Stimulated activated CD8-positive, alpha-beta memory T cell treated with anti-CD3 and anti-CD28 coated beads, Interleukin-2, amount 100 ng/mL, for 1 hour (primary cell): ENCODE results near the gene PLEKHS1.
"Not testable (repeated sequence)": the region's sequence is repeated elsewhere in the genome, so short reads cannot be mapped to it uniquely, and the experiment has no call there.

Experiments used
- DNase-seq, 2 donors: peaks; one replicate each; pipeline ENCODE4 v3.0.0-alpha.2; 2020; ENCODE audit warnings: low read depth in 2 of 2

The PLEKHS1 gene

DNA sequence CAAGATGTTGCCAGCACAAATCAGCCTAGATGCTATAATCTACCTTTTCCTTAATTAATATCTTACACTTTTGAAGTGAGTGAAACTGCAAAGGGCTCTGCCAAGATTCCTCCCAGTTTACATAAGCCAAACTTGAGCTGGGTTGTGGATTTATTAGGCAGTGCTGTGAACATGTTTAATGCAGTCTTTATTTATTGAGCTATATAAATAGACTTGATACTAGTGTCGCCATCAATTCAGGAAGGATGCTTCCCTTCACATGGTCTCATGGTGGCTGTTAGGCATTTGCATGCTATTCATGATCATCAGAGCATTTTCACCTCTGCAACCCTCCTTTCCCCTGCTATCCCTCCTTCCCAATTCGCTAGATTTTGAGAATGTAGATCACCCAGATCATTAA is 40.2 kb downstream of the PLEKHS1 start:
- DNase-seq, result no peak

DNA sequence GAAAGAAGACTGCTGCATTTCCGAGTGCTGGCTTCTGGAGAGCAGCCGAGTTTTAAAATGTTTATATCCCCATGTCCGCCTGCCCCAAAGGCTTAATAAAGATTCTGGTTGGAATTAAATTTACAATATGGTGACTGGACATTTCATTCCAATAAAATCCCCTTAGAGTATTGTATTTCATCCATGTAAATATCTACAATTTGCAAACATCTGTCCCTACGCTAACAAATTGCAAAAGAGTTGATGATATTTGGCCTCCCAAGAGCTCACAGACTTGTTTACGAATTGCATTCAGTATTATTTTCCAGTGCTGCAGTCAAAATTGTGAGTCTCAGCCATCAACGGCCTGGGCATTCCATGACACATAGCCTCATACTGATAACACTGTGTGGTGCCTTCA is 50.1 kb downstream of the PLEKHS1 start:
- no peak for DNase-seq

DNA sequence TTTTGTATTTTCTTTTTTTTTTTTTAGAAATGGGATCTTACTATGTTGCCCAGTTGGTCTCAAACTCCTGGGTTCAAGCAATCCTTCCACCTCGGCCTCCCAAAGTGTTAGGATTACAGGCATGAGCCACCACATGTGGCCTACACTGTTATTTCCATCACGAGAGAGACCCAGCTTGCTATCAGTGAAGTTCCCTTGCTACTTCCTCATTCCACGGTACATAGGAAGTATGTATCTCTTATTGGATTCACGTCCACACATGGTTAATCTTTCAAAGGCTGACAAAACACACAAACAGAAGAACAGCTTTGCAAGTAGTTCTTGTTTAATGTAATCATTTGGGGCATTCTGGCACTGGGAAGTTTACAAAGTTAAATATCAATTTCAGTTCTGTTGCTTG is 51.5 kb downstream of the PLEKHS1 start:
- DNase-seq, result no peak

DNA sequence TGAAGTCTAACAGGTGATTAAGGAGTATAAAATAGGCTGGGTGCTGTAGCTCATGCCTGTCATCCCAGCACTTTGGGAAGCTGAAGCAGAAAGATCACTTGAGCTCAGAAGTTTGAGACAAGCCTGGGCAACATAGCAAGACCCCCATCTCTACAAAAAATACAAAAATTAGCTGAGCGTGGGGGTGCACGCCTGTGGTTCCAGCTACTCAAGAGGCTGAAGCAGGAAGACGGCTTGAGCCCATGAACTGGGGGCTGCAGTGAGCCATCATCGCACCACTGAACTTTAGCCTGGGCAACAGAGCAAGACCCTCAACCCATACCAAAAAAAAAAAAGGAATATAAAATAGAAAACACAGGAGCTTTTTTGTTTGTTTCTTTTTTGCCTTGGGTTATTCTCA is 55.0 kb downstream of the PLEKHS1 start:
- no peak for DNase-seq

DNA sequence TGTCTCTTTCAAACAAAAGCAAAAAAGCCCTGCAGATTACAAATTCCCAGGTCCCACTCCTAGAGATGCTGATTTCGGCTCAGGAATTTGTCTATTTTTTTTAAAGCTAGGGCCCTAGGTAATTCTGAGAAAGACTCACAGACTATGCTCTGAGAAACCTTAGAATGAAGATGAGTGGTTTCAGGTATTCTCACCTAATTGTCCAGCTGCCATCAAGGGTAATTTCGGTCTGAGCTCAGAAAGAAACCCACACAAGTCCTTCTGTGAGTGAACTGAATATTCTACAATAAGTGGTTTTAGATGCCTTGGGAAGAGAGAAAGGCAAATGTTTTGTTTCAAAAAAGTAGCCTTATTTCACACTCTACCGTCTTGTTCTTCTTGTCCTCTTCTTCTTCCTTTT is 56.7 kb downstream of the PLEKHS1 start:
- DNase-seq, result no peak

DNA sequence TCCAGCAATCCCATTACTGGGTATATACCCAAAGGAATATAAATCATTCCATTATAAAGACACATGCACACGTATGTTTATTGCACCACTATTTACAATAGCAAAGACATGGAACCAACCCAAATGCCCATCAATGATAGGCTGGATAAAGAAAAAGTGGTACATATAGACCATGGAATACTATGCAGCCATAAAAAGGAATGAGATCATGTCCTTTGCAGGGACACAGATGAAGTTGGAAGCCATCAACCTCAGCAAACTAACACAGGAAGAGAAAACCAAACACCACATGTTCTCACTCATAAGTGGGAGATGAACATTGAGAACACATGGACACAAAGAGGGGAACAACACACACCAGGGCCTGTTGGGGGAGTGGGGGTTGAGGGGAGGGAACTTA is 63.2 kb downstream of the PLEKHS1 start:
- not testable (repeated sequence) for DNase-seq

DNA sequence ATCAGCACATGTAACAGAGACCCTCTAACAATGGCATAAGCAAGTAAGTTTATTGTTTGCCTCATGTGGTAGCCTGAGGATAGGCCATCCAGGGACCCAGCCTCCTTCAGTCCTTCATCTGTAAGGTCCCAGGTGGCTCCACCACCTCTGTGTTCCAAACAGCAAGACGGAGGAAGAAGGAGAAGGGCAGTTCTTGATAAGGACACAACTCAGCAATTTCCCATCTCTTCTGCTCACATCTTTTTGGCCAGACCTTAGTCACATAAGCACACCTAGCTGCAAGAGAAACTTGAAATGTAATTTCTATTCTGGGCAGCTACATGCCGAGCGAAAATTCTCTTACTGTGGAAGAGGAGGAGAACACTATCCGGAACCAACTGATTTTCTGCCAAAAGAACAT is 68.5 kb downstream of the PLEKHS1 start:
- no peak for DNase-seq

DNA sequence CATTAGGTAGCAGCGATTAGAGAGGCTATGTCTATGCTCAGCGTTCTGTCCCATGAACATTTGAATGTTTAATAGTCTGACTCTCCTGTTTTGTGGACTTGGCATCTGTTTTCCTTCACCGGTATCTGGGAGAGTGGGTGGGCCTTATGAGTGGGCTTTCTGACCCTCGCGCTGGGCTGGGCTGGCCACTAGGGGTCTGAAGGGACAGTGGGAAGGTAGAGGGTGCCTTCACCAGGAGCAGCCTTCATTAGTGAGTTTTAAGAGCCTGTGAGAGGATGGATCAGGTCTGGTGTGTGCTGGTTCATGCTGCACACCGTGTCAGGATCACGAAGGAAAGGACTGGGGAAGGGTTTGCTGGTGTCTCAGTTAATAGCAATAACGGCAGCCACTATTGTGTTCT is 69.0 kb downstream of the PLEKHS1 start:
- no peak for DNase-seq

DNA sequence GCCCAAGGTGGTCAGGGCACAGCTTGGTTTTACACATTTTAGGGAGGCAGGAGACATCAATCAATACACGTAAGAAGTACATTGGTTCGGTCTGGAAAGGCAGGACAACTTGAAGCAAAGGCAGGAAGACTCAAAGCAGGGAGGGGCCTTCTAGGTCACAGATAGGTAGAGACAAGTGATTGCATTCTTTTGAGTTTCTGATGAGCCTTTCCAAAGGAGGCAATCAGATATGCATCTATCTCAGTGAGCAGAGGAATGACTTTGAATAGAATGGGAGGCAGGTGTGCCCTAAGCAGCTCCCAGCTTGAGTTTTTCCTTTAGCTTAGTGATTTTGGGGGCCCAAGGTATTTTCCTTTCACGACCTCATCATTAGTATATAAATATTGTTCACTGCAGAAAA is 69.8 kb downstream of the PLEKHS1 start:
- not testable (repeated sequence) for DNase-seq

DNA sequence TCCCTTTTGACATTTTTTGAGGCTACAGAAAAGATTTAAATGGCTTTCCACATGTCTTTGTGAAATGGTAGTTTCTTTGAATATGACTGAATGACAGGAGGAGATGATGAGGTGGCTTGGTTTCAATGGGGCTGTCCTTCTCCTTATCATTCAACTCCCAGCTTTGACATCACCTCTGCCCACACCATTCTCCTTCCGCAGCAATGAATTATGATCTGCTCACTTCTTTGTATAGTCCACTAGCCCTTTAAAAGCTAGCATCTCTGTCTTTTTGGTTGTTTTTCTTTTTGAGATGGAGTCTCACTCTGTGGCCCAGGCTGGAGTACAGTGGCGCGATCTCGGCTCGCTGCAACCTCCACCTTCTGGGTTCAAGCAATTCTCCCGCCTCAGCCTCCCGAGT is 70.7 kb downstream of the PLEKHS1 start:
- DNase-seq, result no peak

DNA sequence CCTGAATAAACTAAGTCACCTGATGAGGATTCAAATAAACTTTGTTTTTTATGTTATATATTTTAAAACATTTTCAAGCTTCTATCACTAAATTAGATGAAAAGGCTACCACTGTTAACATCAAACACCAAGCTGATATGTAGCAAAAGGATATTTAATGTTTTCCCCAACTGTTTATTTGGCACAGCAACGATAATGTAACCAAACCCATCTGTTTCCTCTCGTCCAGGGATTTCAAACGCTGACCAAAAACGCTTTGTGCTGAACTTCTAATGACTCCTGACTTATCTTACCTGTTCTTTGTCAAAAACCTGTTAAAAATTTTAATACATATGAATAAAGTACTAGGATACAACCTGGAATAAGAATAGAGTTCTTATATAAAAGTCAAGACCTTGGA is 71.9 kb downstream of the PLEKHS1 start:
- DNase-seq, result no peak

DNA sequence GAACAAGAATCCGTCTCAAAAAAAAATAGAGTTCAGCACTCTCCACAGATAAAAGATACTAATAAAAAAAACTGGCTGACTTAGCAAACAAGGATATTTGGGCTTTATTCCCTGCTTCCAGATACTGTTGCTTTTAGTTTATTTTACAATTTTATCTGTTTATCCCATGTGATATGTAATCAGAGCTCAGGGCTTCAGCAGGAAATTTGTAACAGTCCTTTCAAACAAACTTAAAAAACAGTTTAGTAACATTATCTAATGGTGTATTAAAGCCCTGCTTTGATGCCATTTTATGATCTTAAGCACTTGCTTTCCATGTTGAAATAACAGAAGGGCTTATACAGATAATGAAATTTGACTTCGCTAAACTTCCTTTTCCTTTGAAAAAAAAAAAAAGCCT is 74.3 kb downstream of the PLEKHS1 start:
- no peak for DNase-seq

DNA sequence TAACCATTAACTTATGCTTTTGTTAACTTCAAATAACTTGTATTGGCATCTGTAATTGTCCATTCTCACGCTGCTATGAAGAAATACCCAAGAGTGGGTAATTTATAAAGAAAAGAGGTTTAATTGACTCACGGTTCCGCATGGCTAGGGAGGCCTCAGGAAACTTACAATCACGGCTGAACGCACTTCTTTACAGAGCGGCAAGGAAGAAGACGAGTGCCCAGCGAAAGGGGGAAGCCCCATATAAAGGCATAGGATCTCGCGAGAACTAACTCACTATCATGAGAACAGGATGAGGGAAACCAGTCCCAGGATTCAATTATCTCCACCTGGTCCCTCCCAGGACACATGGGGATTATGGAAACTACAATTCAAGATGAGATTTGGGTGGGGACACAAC is 77.1 kb downstream of the PLEKHS1 start:
- DNase-seq, result not testable (repeated sequence)
